GM23338 (cell line): Measurements from ENCODE around the gene CHAD. TPM values are rescaled to one million over a fixed set of nuclear protein-coding genes. Genes with fewer than 3 reads are reported as not detected.
"Not testable (repeated sequence)": the region's sequence is repeated elsewhere in the genome, so short reads cannot be mapped to it uniquely, and the experiment has no call there.

Source experiments
- ATAC-seq: fragments of 200-7000 bp; cut with Tn5 transposase; 3 replicates; pipeline ENCODE4 v1.9.1; 2020
- DNase-seq: peaks from one replicate; pipeline ENCODE4 v3.0.0-alpha.2; 2015; ENCODE audit warnings: low spot score
- H2AFZ ChIP-seq: fragments of 200-600 bp; sonication (generic); 2 replicates; pipeline ENCODE4 v1.8.0; 2016; ENCODE audit warnings: antibody characterized with exemption, mild to moderate bottlenecking, moderate library complexity
- H3F3A ChIP-seq: fragments of 200-600 bp; sonication (generic); replicated peaks from 2 replicates; pipeline ENCODE4 v1.8.0; 2017; ENCODE audit warnings: antibody characterized with exemption, mixed run types, low read depth
- H3K27ac ChIP-seq: fragments of 200-600 bp; sonication (generic); 2 replicates; pipeline ENCODE4 v1.6.1; 2016; ENCODE audit warnings: low read depth
- H3K27me3 ChIP-seq: fragments of 200-600 bp; sonication (generic); 2 replicates; pipeline ENCODE4 v1.8.0; 2016; ENCODE audit warnings: mild to moderate bottlenecking, mixed run types, moderate library complexity; ENCODE audit not compliant: insufficient read depth
- H3K36me3 ChIP-seq: fragments of 200-600 bp; sonication (generic); 2 replicates; pipeline ENCODE4 v1.8.0; 2016; ENCODE audit warnings: mild to moderate bottlenecking; ENCODE audit not compliant: insufficient read depth
- H3K4me1 ChIP-seq: fragments of 200-600 bp; sonication (generic); 2 replicates; pipeline ENCODE4 v1.8.0; 2016; ENCODE audit warnings: mild to moderate bottlenecking, moderate library complexity; ENCODE audit not compliant: insufficient read depth
- H3K4me2 ChIP-seq: fragments of 200-600 bp; sonication (generic); 2 replicates; pipeline ENCODE4 v1.7.1; 2017; ENCODE audit warnings: mixed run types
- H3K4me3 ChIP-seq: fragments of 200-600 bp; sonication (generic); 2 replicates; pipeline ENCODE4 v1.6.1; 2016; ENCODE audit warnings: mixed run types
- H3K79me2 ChIP-seq: fragments of 200-600 bp; sonication (generic); replicated peaks from 2 replicates; pipeline ENCODE4 v1.8.0; 2017; ENCODE audit warnings: mild to moderate bottlenecking; ENCODE audit not compliant: insufficient read depth
- H3K9me2 ChIP-seq: fragments of 200-600 bp; sonication (generic); 2 replicates; pipeline ENCODE4 v1.8.0; 2017; ENCODE audit not compliant: insufficient read depth
- H4K20me1 ChIP-seq: fragments of 200-600 bp; sonication (generic); replicated peaks from 2 replicates; pipeline ENCODE4 v1.8.0; 2017; ENCODE audit warnings: mild to moderate bottlenecking; ENCODE audit not compliant: insufficient read depth
- H3K27ac Mint-ChIP-seq: 2 replicates; pipeline ENCODE4 v1.8.0; 2020; ENCODE audit warnings: inconsistent platforms, mild to moderate bottlenecking, moderate library complexity, mixed read lengths
- H3K27me3 Mint-ChIP-seq: 3 replicates; pipeline ENCODE4 v1.8.0; 2022; ENCODE audit warnings: low read depth, mild to moderate bottlenecking, moderate library complexity, mixed read lengths, inconsistent platforms; ENCODE audit not compliant: insufficient read depth, poor library complexity
- H3K36me3 Mint-ChIP-seq: 3 replicates; pipeline ENCODE4 v1.8.0; 2021; ENCODE audit warnings: low read depth, mild to moderate bottlenecking, inconsistent platforms, moderate library complexity, mixed read lengths
- H3K4me1 Mint-ChIP-seq: 3 replicates; pipeline ENCODE4 v1.8.0; 2020; ENCODE audit warnings: mild to moderate bottlenecking, inconsistent platforms, mixed read lengths
- H3K4me3 Mint-ChIP-seq: 3 replicates; pipeline ENCODE4 v1.8.0; 2021; ENCODE audit warnings: moderate library complexity, mild to moderate bottlenecking, inconsistent platforms, mixed read lengths
- H3K9me3 Mint-ChIP-seq: 3 replicates; pipeline ENCODE4 v1.8.0; 2020; ENCODE audit warnings: moderate library complexity, mild to moderate bottlenecking, inconsistent platforms, mixed read lengths
- STAT1 ChIP-seq: IDR thresholded peaks from one replicate; pipeline ENCODE4 v1.6.1; 2016; ENCODE audit warnings: antibody characterized with exemption; ENCODE audit not compliant: unreplicated experiment
- ZNF114 ChIP-seq: fragments of 250-450 bp; sonication (Bioruptor Pico); IDR thresholded peaks from 2 replicates; pipeline ENCODE4 v1.5.0; 2020; ENCODE audit warnings: mild to moderate bottlenecking, moderate library complexity
- polyA plus RNA-seq: library from polyadenylated mRNA; unstranded; fragments of >200 nt; fragmentation: Nextera tagmentation; extraction: Ambion mirVana; gene quantifications from 2 replicates; pipeline ENCODE4 v1.2.1, GENCODE V29; 2016
- total RNA-seq: library from RNA; depleted of rRNA; stranded (reverse); fragments of >200 nt; shearing (Covaris generic); gene quantifications from 2 replicates; pipeline ENCODE4 v1.2.3, GENCODE V29; 2014
- TF ChIP-seq, protein P1 (sequence below): fragments of 250-450 bp; sonication (Bioruptor Pico); IDR thresholded peaks from 2 replicates; pipeline ENCODE4 v1.5.0; 2020; ENCODE audit warnings: mild to moderate bottlenecking, moderate library complexity
- TF ChIP-seq, protein P2 (sequence below): IDR thresholded peaks from 2 replicates; pipeline ENCODE4 v1.6.1; 2016; ENCODE audit warnings: antibody characterized with exemption
- TF ChIP-seq, protein P3 (sequence below), 2 experiments: fragments of 200-600 bp in 1 of 2; sonication (generic) in 1 of 2; conservative IDR thresholded peaks; 2 replicates each; pipeline versions ENCODE4 v1.5.1 to v1.6.1; 2016 to 2017; ENCODE audit warnings: antibody characterized with exemption in 2 of 2, low read depth in 2 of 2, mild to moderate bottlenecking in 2 of 2, moderate library complexity in 1 of 2

Gene CHAD
- total and polyA plus RNA-seq, 2 experiments from 2014 or later, result 0.18 TPM; not detected in 1

DNA sequence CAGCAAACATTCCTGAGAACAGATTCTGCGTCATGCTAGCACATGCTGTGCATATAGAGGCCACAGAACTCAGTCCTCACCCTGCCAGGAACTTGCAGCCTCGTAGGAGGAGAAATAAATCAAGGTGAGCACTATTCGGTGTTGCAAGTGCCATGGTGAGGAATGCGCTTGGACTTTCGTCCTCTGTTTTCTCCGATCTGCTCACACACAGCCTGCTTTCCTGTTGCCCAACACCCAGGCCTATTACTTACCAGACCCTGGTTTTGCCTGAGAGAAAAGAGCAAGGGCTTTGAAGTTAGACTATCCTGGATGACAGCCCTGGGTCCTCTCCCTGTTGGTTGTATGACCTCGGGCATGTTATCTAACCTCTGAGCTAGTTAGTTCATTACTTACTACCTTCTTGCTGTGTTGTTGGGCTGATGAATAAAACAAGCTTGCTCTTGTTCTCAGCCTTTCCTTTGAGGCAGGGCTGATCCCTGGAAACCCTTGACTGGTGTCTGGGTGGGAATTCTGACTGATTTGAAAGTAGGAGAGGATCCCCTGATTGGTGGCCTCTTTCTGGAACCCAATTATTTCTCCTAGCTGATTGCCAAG is 39.8 kb downstream of the CHAD start (continued):
- TF ChIP-seq, protein P1, sequence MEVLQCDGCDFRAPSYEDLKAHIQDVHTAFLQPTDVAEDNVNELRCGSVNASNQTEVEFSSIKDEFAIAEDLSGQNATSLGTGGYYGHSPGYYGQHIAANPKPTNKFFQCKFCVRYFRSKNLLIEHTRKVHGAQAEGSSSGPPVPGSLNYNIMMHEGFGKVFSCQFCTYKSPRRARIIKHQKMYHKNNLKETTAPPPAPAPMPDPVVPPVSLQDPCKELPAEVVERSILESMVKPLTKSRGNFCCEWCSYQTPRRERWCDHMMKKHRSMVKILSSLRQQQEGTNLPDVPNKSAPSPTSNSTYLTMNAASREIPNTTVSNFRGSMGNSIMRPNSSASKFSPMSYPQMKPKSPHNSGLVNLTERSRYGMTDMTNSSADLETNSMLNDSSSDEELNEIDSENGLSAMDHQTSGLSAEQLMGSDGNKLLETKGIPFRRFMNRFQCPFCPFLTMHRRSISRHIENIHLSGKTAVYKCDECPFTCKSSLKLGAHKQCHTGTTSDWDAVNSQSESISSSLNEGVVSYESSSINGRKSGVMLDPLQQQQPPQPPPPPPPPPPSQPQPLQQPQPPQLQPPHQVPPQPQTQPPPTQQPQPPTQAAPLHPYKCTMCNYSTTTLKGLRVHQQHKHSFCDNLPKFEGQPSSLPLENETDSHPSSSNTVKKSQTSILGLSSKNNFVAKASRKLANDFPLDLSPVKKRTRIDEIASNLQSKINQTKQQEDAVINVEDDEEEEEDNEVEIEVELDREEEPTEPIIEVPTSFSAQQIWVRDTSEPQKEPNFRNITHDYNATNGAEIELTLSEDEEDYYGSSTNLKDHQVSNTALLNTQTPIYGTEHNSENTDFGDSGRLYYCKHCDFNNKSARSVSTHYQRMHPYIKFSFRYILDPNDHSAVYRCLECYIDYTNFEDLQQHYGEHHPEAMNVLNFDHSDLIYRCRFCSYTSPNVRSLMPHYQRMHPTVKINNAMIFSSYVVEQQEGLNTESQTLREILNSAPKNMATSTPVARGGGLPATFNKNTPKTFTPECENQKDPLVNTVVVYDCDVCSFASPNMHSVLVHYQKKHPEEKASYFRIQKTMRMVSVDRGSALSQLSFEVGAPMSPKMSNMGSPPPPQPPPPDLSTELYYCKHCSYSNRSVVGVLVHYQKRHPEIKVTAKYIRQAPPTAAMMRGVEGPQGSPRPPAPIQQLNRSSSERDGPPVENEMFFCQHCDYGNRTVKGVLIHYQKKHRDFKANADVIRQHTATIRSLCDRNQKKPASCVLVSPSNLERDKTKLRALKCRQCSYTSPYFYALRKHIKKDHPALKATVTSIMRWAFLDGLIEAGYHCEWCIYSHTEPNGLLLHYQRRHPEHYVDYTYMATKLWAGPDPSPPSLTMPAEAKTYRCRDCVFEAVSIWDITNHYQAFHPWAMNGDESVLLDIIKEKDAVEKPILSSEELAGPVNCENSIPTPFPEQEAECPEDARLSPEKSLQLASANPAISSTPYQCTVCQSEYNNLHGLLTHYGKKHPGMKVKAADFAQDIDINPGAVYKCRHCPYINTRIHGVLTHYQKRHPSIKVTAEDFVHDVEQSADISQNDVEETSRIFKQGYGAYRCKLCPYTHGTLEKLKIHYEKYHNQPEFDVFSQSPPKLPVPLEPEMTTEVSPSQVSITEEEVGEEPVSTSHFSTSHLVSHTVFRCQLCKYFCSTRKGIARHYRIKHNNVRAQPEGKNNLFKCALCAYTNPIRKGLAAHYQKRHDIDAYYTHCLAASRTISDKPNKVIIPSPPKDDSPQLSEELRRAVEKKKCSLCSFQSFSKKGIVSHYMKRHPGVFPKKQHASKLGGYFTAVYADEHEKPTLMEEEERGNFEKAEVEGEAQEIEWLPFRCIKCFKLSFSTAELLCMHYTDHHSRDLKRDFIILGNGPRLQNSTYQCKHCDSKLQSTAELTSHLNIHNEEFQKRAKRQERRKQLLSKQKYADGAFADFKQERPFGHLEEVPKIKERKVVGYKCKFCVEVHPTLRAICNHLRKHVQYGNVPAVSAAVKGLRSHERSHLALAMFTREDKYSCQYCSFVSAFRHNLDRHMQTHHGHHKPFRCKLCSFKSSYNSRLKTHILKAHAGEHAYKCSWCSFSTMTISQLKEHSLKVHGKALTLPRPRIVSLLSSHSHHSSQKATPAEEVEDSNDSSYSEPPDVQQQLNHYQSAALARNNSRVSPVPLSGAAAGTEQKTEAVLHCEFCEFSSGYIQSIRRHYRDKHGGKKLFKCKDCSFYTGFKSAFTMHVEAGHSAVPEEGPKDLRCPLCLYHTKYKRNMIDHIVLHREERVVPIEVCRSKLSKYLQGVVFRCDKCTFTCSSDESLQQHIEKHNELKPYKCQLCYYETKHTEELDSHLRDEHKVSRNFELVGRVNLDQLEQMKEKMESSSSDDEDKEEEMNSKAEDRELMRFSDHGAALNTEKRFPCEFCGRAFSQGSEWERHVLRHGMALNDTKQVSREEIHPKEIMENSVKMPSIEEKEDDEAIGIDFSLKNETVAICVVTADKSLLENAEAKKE (CRISPR knock-in tag), result no peak
- TF ChIP-seq, protein P2, sequence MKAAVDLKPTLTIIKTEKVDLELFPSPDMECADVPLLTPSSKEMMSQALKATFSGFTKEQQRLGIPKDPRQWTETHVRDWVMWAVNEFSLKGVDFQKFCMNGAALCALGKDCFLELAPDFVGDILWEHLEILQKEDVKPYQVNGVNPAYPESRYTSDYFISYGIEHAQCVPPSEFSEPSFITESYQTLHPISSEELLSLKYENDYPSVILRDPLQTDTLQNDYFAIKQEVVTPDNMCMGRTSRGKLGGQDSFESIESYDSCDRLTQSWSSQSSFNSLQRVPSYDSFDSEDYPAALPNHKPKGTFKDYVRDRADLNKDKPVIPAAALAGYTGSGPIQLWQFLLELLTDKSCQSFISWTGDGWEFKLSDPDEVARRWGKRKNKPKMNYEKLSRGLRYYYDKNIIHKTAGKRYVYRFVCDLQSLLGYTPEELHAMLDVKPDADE, result no peak
- TF ChIP-seq, protein P3, sequence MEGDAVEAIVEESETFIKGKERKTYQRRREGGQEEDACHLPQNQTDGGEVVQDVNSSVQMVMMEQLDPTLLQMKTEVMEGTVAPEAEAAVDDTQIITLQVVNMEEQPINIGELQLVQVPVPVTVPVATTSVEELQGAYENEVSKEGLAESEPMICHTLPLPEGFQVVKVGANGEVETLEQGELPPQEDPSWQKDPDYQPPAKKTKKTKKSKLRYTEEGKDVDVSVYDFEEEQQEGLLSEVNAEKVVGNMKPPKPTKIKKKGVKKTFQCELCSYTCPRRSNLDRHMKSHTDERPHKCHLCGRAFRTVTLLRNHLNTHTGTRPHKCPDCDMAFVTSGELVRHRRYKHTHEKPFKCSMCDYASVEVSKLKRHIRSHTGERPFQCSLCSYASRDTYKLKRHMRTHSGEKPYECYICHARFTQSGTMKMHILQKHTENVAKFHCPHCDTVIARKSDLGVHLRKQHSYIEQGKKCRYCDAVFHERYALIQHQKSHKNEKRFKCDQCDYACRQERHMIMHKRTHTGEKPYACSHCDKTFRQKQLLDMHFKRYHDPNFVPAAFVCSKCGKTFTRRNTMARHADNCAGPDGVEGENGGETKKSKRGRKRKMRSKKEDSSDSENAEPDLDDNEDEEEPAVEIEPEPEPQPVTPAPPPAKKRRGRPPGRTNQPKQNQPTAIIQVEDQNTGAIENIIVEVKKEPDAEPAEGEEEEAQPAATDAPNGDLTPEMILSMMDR (conservative IDR thresholded peaks at IDR 0.05; ENCODE audit: low read depth in 2 of 2), result no peak
- TF ChIP-seq STAT1 (no peak), ZNF114 (CRISPR knock-in tag) (no peak)

DNA sequence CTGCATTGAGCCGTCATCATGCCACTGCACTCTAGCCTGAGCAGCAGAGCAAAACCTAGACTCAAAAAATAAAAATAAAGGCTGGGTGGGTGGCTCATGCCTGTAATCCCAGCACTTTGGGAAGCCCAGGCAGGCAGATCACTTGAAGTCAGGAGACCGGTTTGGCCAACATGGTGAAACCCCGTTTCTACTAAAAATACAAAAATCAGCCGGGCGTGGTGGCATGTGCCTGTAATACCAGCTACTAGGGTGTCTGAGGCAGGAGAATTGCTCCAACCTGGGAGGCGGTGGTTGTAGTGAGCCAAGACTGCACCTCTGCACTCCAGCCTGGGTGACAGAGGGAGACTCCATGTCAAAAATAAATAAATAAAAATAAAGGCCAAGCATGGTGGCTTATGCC is 40.6 kb downstream of the CHAD start:
- Mint-ChIP-seq H3K4me1 (peaks cover 24% of the 10 kb centered on the region), H3K4me3 (peak overlapping the region; percentile 43; the same call in 1 of the 3 replicates), H3K27me3 (peaks cover 20% of the 10 kb centered on the region)
- H3F3A ChIP-seq, H3K9me3 Mint-ChIP-seq, H3K79me2 ChIP-seq, DNase-seq, H3K27ac Mint-ChIP-seq, H3K4me2 ChIP-seq, H3K36me3 ChIP-seq, ATAC-seq, H3K36me3 Mint-ChIP-seq, H2AFZ ChIP-seq, H3K4me3 ChIP-seq, H3K9me2 ChIP-seq, H3K27ac ChIP-seq, H4K20me1 ChIP-seq: not testable (repeated sequence)
- H3K27me3 ChIP-seq, result peaks cover 13% of the 10 kb centered on the region; the same call in 1 of the 2 replicates
- peaks cover 18% of the 10 kb centered on the region for H3K4me1 ChIP-seq
